Measurements from ENCODE around the gene HEYL. TPM values are rescaled to one million over a fixed set of nuclear protein-coding genes. Genes with fewer than 3 reads are reported as not detected.

HEYL gene
- total RNA-seq, 1 experiment from 2014 or later = 8.8 TPM

- CTCF ChIA-PET = interaction anchor here (1.2 to 3.6 kb wide), 3 partner anchors 10 to 42 kb away, joined by 3 to 28 read pairs (median 3); no protein-coding TSS in a partner anchor
- POLR2A ChIA-PET = no interaction called here
- Histone ChIP-seq H3K79me2 (ENCODE audit: insufficient read depth, low read length) (no peaks in the 10 kb centered on the region), H3K4me1 (ENCODE audit: control insufficient read depth in 1 of 2, insufficient read depth in 2 of 2, low read length in 2 of 2) (peaks cover 0 to 5% of the 10 kb centered on the region in 2 experiments; a peak in 2 of 4 replicates), H3K36me3 (ENCODE audit: control insufficient read depth in 1 of 2, insufficient read depth in 2 of 2, low read length in 2 of 2) (no peaks in the 10 kb centered on the region), H3K9ac (ENCODE audit: low read length) (no peak overlapping the region), H3K27me3 (ENCODE audit: insufficient read depth, low read length) (no peaks in the 10 kb centered on the region), H3K9me2 (ENCODE audit: insufficient read depth) (no peaks in the 10 kb centered on the region), H3K4me3 (replicated peaks in 1 of 2; ENCODE audit: low read depth in 1 of 2, low read length in 2 of 2) (no peak overlapping the region), H3K9me3 (ENCODE audit: control insufficient read depth in 1 of 2, insufficient read depth in 1 of 2, low read depth in 1 of 2, low read length in 2 of 2) (no peaks in the 10 kb centered on the region), H2AFZ (ENCODE audit: low read depth, low read length, poor library complexity, severe bottlenecking) (no peak overlapping the region), H3K4me2 (ENCODE audit: low read length) (no peak overlapping the region), H4K20me1 (ENCODE audit: insufficient read depth) (no peaks in the 10 kb centered on the region), H3K27ac (ENCODE audit: low read depth, low read length) (no peak overlapping the region)
- no TSS peak for BruUV-seq (replicated peaks)
- TF ChIP-seq ZNF274 (IDR thresholded peaks at IDR 0.05; ENCODE audit: low read depth, low read length) = no peak
- TF ChIP-seq TCF7L2 (IDR thresholded peaks at IDR 0.05; ENCODE audit: borderline replicate concordance, extremely low read depth, insufficient read depth, insufficient read length) = no peak
- no peak for TF ChIP-seq CEBPB (IDR thresholded peaks at IDR 0.05; ENCODE audit: low read depth)
- intact Hi-C loops (cut with micrococcal nuclease) = no loop called here
- ATAC-seq (no peak), DNase-seq (ENCODE audit: low read depth, low spot score) (no peak)
- RAD21 ChIA-PET (ENCODE audit: low non-redundant PET in 1 of 2, low total read pairs in 2 of 2, uncharacterized antibody in 2 of 2, unreplicated experiment in 2 of 2) = no interaction called here
Observed at GRCh38 chr1:39648496-39648895, 9.1 kb upstream of the HEYL start.

GRCh38 chr1:39647247-39647646 lies 7.8 kb upstream of the HEYL start:
- ATAC-seq = no peak

More at GRCh38 chr1:39647247-39647646, 7.8 kb upstream of the HEYL start:
- Histone ChIP-seq H3K9me2 (ENCODE audit: insufficient read depth) (no peaks in the 10 kb centered on the region), H2AFZ (ENCODE audit: low read depth, low read length, poor library complexity, severe bottlenecking) (no peak overlapping the region), H3K4me1 (ENCODE audit: control insufficient read depth in 1 of 2, insufficient read depth in 2 of 2, low read length in 2 of 2) (no peaks in the 10 kb centered on the region), H4K20me1 (ENCODE audit: insufficient read depth) (no peaks in the 10 kb centered on the region), H3K79me2 (ENCODE audit: insufficient read depth, low read length) (no peaks in the 10 kb centered on the region), H3K9me3 (ENCODE audit: control insufficient read depth in 1 of 2, insufficient read depth in 1 of 2, low read depth in 1 of 2, low read length in 2 of 2) (no peaks in the 10 kb centered on the region), H3K27ac (ENCODE audit: low read depth, low read length) (no peak overlapping the region), H3K36me3 (ENCODE audit: control insufficient read depth in 1 of 2, insufficient read depth in 2 of 2, low read length in 2 of 2) (no peaks in the 10 kb centered on the region), H3K27me3 (ENCODE audit: insufficient read depth, low read length) (no peaks in the 10 kb centered on the region), H3K4me2 (ENCODE audit: low read length) (no peak overlapping the region), H3K4me3 (replicated peaks in 1 of 2; ENCODE audit: low read depth in 1 of 2, low read length in 2 of 2) (no peak overlapping the region), H3K9ac (ENCODE audit: low read length) (no peak overlapping the region)
- DNase-seq (ENCODE audit: low read depth, low spot score) = no peak
- no peak for TF ChIP-seq FOSL1 (IDR thresholded peaks at IDR 0.05; ENCODE audit: low read depth)
- no peak for TF ChIP-seq REST (IDR thresholded peaks at IDR 0.05; ENCODE audit: low read depth)
- TF ChIP-seq CBX3 (IDR thresholded peaks at IDR 0.05; ENCODE audit: low read depth) = no peak
- TF ChIP-seq ZNF274 (IDR thresholded peaks at IDR 0.05; ENCODE audit: low read depth, low read length) = no peak
- no peak for TF ChIP-seq ATF3 (IDR thresholded peaks at IDR 0.05)
- no peak for TF ChIP-seq CTCF (IDR thresholded peaks at IDR 0.05 in 2 of 3, conservative IDR thresholded peaks at IDR 0.05 in 1 of 3; ENCODE audit: borderline replicate concordance in 1 of 3, insufficient read depth in 1 of 3, low read depth in 2 of 3, low read length in 2 of 3)
- no peak for TF ChIP-seq MAX (IDR thresholded peaks at IDR 0.05)
- TF ChIP-seq POLR2A (IDR thresholded peaks at IDR 0.05; ENCODE audit: borderline replicate concordance, extremely low read depth, insufficient read depth, insufficient read length) = no peak
- TF ChIP-seq YY1 (IDR thresholded peaks at IDR 0.05; ENCODE audit: extremely low read depth, insufficient replicate concordance, low read depth, low read length) = no peak
- no peak for TF ChIP-seq TCF7L2 (IDR thresholded peaks at IDR 0.05; ENCODE audit: borderline replicate concordance, extremely low read depth, insufficient read depth, insufficient read length)
- no peak for TF ChIP-seq POLR2AphosphoS5 (IDR thresholded peaks at IDR 0.05; ENCODE audit: low read depth, low read length)
- no peak for TF ChIP-seq EZH2 (IDR thresholded peaks at IDR 0.05)
- TF ChIP-seq CEBPB (IDR thresholded peaks at IDR 0.05; ENCODE audit: low read depth) = no peak
- CTCF ChIA-PET = interaction anchor here (1.2 to 3.6 kb wide), 3 partner anchors 11 to 41 kb away, joined by 3 to 28 read pairs (median 10); no protein-coding TSS in a partner anchor
- POLR2A ChIA-PET = no interaction called here
- RAD21 ChIA-PET (ENCODE audit: low non-redundant PET in 1 of 2, low total read pairs in 2 of 2, uncharacterized antibody in 2 of 2, unreplicated experiment in 2 of 2) = no interaction called here
- no TSS peak for BruUV-seq (replicated peaks)
- intact Hi-C loops (cut with micrococcal nuclease) = no loop called here

Measured in HCT116 (cell line).